HepG2 (cell line): ENCODE results near the gene PBX1. TPM values are rescaled to one million over a fixed set of nuclear protein-coding genes. Genes with fewer than 3 reads are reported as not detected.

Experiments used
- ATAC-seq: fragments of 200-7000 bp; cut with Tn5 transposase; 3 replicates; pipeline ENCODE4 v1.9.1; 2020; ENCODE audit warnings: mild to moderate bottlenecking, moderate library complexity
- BruUV-seq: library from RNA; stranded (reverse); fragments of 400-500 nt; replicated peaks from 2 replicates; lab custom pipeline; 2021; lab: Mats Ljungman, UMichigan
- CTCF ChIA-PET: fragments of 300-600 bp; formaldehyde crosslinking; extraction: SDS; loops from one replicate; lab custom pipeline; 2021; ENCODE audit warnings: low total read pairs, inconsistent platforms, low intra/inter-chr PET ratio; lab: Yijun Ruan, JAX
- POLR2A ChIA-PET: fragments of 350-600 bp; sonication (Branson Sonifier 250); formaldehyde crosslinking; loops from one replicate; lab custom pipeline; 2020; ENCODE audit warnings: antibody characterized with exemption, inconsistent platforms; lab: Yijun Ruan, JAX
- DNase-seq: peaks from one replicate; pipeline ENCODE4 v3.0.0-alpha.2; 2015; ENCODE audit warnings: low spot score
- FAIRE-seq: peaks from 3 replicates; lab custom pipeline; 2011; peaks lifted over from hg19 to GRCh38; lab: Jason Lieb, UNC
- H2AFZ ChIP-seq: one replicate; pipeline ENCODE4 v1.6.1; 2011; ENCODE audit warnings: low read length, inconsistent platforms
- H3K27ac ChIP-seq: fragments of 300-600 bp; 3 replicates; pipeline ENCODE4 v1.8.0; 2011; ENCODE audit warnings: mixed run types, mild to moderate bottlenecking, mixed read lengths, low read length, inconsistent platforms; ENCODE audit not compliant: insufficient read depth; ENCODE audit errors: extremely low read length
- H3K27me3 ChIP-seq, 2 experiments: fragments of 200-600 bp in 1 of 2; 2 replicates in 1 of 2; 3 replicates in 1 of 2; pipeline versions ENCODE4 v1.6.0 to v1.8.0; 2011; ENCODE audit warnings: low read length in 2 of 2, mild to moderate bottlenecking in 2 of 2, moderate library complexity in 2 of 2, inconsistent platforms in 1 of 2; ENCODE audit not compliant: insufficient read depth in 2 of 2, control insufficient read depth in 1 of 2
- H3K36me3 ChIP-seq, 2 experiments: fragments of 200-600 bp in 1 of 2; replicated peaks in 1 of 2; 2 replicates in 1 of 2; 3 replicates in 1 of 2; pipeline versions ENCODE4 v1.5.1 to v1.8.0; 2011; ENCODE audit warnings: low read length in 2 of 2, inconsistent platforms in 1 of 2; ENCODE audit not compliant: insufficient read depth in 2 of 2, control insufficient read depth in 1 of 2
- H3K4me1 ChIP-seq: 2 replicates; pipeline ENCODE4 v1.5.1; 2012; ENCODE audit warnings: low read length, inconsistent platforms; ENCODE audit not compliant: insufficient read depth
- H3K4me2 ChIP-seq: 2 replicates; pipeline ENCODE4 v1.6.0; 2011; ENCODE audit warnings: low read depth, low read length, inconsistent platforms
- H3K4me3 ChIP-seq, 3 experiments: fragments of 200-600 bp in 1 of 3; sonication (generic), shearing (Covaris generic) in 1 of 3; replicated peaks in 1 of 3; 2 replicates each; pipeline ENCODE4 v1.5.1; 2011 to 2016; ENCODE audit warnings: low read length in 3 of 3, inconsistent platforms in 2 of 3, low read depth in 2 of 3, mild to moderate bottlenecking in 2 of 3, control low read depth in 1 of 3, mixed read lengths in 1 of 3; ENCODE audit not compliant: insufficient read depth in 1 of 3
- H3K79me2 ChIP-seq: one replicate; pipeline ENCODE4 v1.6.1; 2011; ENCODE audit warnings: low read length, inconsistent platforms; ENCODE audit not compliant: insufficient read depth
- H3K9ac ChIP-seq: 2 replicates; pipeline ENCODE4 v1.6.0; 2011; ENCODE audit warnings: mild to moderate bottlenecking, low read depth, low read length, inconsistent platforms; ENCODE audit not compliant: insufficient read depth
- H3K9me3 ChIP-seq: 2 replicates; pipeline ENCODE4 v1.5.1; 2012; ENCODE audit warnings: mild to moderate bottlenecking, low read length
- H4K20me1 ChIP-seq: 2 replicates; pipeline ENCODE4 v1.6.0; 2011; ENCODE audit warnings: inconsistent platforms, mild to moderate bottlenecking, low read length, moderate library complexity; ENCODE audit not compliant: insufficient read depth
- ARID3A ChIP-seq: IDR thresholded peaks from 2 replicates; pipeline ENCODE4 v1.6.1; 2012; ENCODE audit warnings: low read depth, low read length, improper control_type of control experiment
- KAT8 ChIP-seq: IDR thresholded peaks from 2 replicates; pipeline ENCODE4 v1.6.1; 2016; ENCODE audit warnings: missing genetic modification reagents, missing compliant biosample characterization
- LCORL ChIP-seq, 2 experiments: fragments of 450-650 bp in 1 of 2; sonication (generic) in 1 of 2; formaldehyde crosslinking in 1 of 2; IDR thresholded peaks; 2 replicates each; pipeline versions ENCODE4 v1.5.0 to v1.6.1; 2017 to 2020; ENCODE audit warnings: antibody characterized with exemption in 1 of 2, missing genetic modification reagents in 1 of 2
- MEIS1 ChIP-seq: sonication (generic); formaldehyde crosslinking; IDR thresholded peaks from 2 replicates; pipeline ENCODE4 v1.9.0; 2021; ENCODE audit warnings: mild to moderate bottlenecking, missing genetic modification reagents, moderate library complexity, borderline replicate concordance
- MTF2 ChIP-seq: sonication (generic); formaldehyde crosslinking; IDR thresholded peaks from 2 replicates; pipeline ENCODE4 v1.5.0; 2020; ENCODE audit warnings: missing genetic modification reagents, borderline replicate concordance
- SP140L ChIP-seq: sonication (generic); formaldehyde crosslinking; IDR thresholded peaks from 2 replicates; pipeline ENCODE4 v1.4.0; 2020; ENCODE audit warnings: missing genetic modification reagents, borderline replicate concordance
- STAG1 ChIP-seq: sonication (generic); formaldehyde crosslinking; IDR thresholded peaks from 2 replicates; pipeline ENCODE4 v1.4.0; 2020; ENCODE audit warnings: missing genetic modification reagents
- THYN1 ChIP-seq: sonication (generic); formaldehyde crosslinking; IDR thresholded peaks from 2 replicates; pipeline ENCODE4 v1.8.1; 2023; ENCODE audit warnings: low read depth, mild to moderate bottlenecking, moderate library complexity, missing genetic modification reagents, borderline replicate concordance
- ZBED4 ChIP-seq: sonication (generic); formaldehyde crosslinking; IDR thresholded peaks from 2 replicates; pipeline ENCODE4 v1.4.0; 2020; ENCODE audit warnings: missing genetic modification reagents, borderline replicate concordance
- ZMAT3 ChIP-seq: sonication (generic); formaldehyde crosslinking; conservative IDR thresholded peaks from 2 replicates; pipeline ENCODE4 v1.7.0; 2021; ENCODE audit warnings: missing genetic modification reagents
- ZNF205 ChIP-seq: IDR thresholded peaks from 2 replicates; pipeline ENCODE4 v1.6.1; 2018; ENCODE audit warnings: missing biosample characterization, missing genetic modification reagents
- ZNF891 ChIP-seq: sonication (generic); formaldehyde crosslinking; IDR thresholded peaks from 2 replicates; pipeline ENCODE4 v1.5.0; 2020; ENCODE audit warnings: mild to moderate bottlenecking, missing genetic modification reagents
- WGBS: methylation state at CpG from one replicate; pipeline ENCODE4 v1.1.6; 2017; ENCODE audit warnings: low lambda C conversion rate; 5-methylcytosine and 5-hydroxymethylcytosine counted together
- in situ Hi-C: cut with HindIII; loops from 2 replicates; pipeline ENCODE4 v1.10.0; 2017; ENCODE audit warnings: low pct_unique_long_range_greater_than_20kb; ENCODE audit not compliant: extremely low pct_ligation_motif_present
- intact Hi-C: fragments of 100-400 bp; cut with micrococcal nuclease; formaldehyde crosslinking; loops from one replicate; pipeline ENCODE4 v1.10.0; 2022; ENCODE audit not compliant: unreplicated experiment
- polyA plus RNA-seq, 8 experiments: library from polyadenylated mRNA; depleted of rRNA in 3 of 8; stranded (reverse) in 7 of 8; unstranded in 1 of 8; fragments of >200 nt; fragmentation: Illumina TruSeq in 4 of 8; extraction: Trizol in 4 of 8; gene quantifications; 2 replicates each; pipeline versions ENCODE4 v1.2.1 to v1.2.3, GENCODE V29; 2011 to 2016; ENCODE audit warnings: low read depth in 4 of 8, missing spikeins in 1 of 8, mixed read lengths in 1 of 8; ENCODE audit not compliant: insufficient read depth in 1 of 8
- total RNA-seq, 5 experiments: library from RNA; depleted of rRNA; stranded (reverse); fragments of >200 nt; fragmentation: Illumina TruSeq; extraction: Trizol; gene quantifications; 2 replicates each; pipeline ENCODE4 v1.2.3, GENCODE V29; 2016; ENCODE audit warnings: low read depth in 1 of 5
- TF ChIP-seq, protein P1 (sequence below): sonication (generic); formaldehyde crosslinking; IDR thresholded peaks from 2 replicates; pipeline ENCODE4 v1.8.0; 2022; ENCODE audit warnings: mild to moderate bottlenecking, missing genetic modification reagents; ENCODE audit not compliant: insufficient replicate concordance

The PBX1 gene
- total and polyA plus RNA-seq, 2 of the 13 experiments (the other 11 are each of a cell fraction or from before 2014, with no cell fraction given): 0.24 TPM; not detected in 1

GRCh38 chr1:164682570-164682969, 123.6 kb downstream of the PBX1 start (continued):
- no peak for TF ChIP-seq ZBED4 (CRISPR knock-in tag)
- TF ChIP-seq THYN1: no peak
- no peak for TF ChIP-seq ZNF205 (CRISPR knock-in tag)
- TF ChIP-seq, protein P1, sequence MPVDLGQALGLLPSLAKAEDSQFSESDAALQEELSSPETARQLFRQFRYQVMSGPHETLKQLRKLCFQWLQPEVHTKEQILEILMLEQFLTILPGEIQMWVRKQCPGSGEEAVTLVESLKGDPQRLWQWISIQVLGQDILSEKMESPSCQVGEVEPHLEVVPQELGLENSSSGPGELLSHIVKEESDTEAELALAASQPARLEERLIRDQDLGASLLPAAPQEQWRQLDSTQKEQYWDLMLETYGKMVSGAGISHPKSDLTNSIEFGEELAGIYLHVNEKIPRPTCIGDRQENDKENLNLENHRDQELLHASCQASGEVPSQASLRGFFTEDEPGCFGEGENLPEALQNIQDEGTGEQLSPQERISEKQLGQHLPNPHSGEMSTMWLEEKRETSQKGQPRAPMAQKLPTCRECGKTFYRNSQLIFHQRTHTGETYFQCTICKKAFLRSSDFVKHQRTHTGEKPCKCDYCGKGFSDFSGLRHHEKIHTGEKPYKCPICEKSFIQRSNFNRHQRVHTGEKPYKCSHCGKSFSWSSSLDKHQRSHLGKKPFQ: no peak
- no peak for TF ChIP-seq STAG1 (CRISPR knock-in tag)
- no peak for TF ChIP-seq ZNF891 (CRISPR knock-in tag)

- no peak overlapping the region for H3K27ac ChIP-seq
- no peak overlapping the region for H3K4me2 ChIP-seq
- TF ChIP-seq SP140L (CRISPR knock-in tag): no peak
- TF ChIP-seq MTF2 (CRISPR knock-in tag): no peak
- TF ChIP-seq MEIS1 (CRISPR knock-in tag): no peak
- TF ChIP-seq ZMAT3 (CRISPR knock-in tag): no peak
- TF ChIP-seq LCORL (IDR thresholded peaks at IDR 0.05): no peak
- TF ChIP-seq LCORL (CRISPR knock-in tag; IDR thresholded peaks at IDR 0.05): no peak
- TF ChIP-seq ARID3A: no peak
- no peak for TF ChIP-seq KAT8 (CRISPR knock-in tag)
Observed at GRCh38 chr1:164683235-164683634, 124.3 kb downstream of the PBX1 start.

More at GRCh38 chr1:164683235-164683634, 124.3 kb downstream of the PBX1 start:
- ChIA-PET POLR2A (no interaction called here), CTCF (no interaction called here)
- Histone ChIP-seq H3K9me3 (no peaks in the 10 kb centered on the region), H3K79me2 (no peaks in the 10 kb centered on the region), H2AFZ (no peak overlapping the region), H3K4me3 (no peak overlapping the region), H3K4me1 (no peaks in the 10 kb centered on the region), H4K20me1 (no peaks in the 10 kb centered on the region), H3K27me3 (no peaks in the 10 kb centered on the region), H3K36me3 (no peaks in the 10 kb centered on the region), H3K9ac (no peak overlapping the region)
- WGBS: 4% methylated on average over 3 of the region's 3 CpGs
- DNase-seq: no peak
- no peak for ATAC-seq
- intact Hi-C loops: no loop called here
- in situ Hi-C loops: no loop called here
- no TSS peak for BruUV-seq
- FAIRE-seq: no peak
